ENCODE results near the gene SULF2.

SULF2 gene

DNA sequence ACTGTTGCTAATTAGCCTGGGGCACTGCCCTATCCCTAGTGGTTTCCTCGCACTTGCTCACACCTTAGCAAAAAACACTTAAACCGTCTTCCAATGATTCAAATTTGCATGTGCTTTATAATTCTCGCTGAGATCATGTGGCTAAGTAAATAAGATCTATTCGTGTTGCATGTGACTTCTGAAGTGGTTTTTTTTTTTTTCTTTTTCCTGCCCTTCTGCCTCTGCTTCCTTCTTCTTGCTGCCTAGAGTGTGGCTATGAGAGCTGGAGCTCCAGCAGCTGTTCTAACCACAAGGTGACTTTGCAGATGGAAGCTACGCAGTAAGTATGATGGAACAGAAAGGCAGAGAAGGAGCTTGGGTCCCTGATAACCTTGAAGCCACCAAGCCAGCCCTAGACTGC is 36.5 kb downstream of the SULF2 start:
- no peak overlapping the region for H3K4me3 ChIP-seq (ENCODE audit: low read length)
- DNase-seq (ENCODE audit: low read depth, low spot score) = peak; percentile 88

DNA sequence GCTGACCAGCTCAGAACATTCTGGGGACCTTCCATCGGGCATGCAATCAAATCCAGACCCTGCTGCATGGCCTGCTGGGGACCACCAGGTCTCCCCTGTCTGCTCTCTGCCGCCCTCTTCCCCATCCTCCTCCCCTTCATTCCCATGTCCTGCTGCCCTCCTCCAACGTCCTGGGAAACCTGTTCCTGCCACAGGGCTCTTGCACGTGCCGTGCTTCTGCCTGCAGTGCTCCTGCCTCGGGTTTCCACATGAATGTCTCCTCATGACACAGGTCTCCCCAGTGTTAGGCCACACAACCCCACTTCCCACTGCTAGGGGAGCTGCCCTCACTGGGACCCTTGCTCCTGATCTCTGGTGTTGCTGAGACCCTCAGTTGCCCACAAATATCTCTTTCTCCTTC is 37.2 kb downstream of the SULF2 start:
- DNase-seq (ENCODE audit: low read depth, low spot score) = no peak
- no peak overlapping the region for H3K4me3 ChIP-seq (ENCODE audit: low read length)

DNA sequence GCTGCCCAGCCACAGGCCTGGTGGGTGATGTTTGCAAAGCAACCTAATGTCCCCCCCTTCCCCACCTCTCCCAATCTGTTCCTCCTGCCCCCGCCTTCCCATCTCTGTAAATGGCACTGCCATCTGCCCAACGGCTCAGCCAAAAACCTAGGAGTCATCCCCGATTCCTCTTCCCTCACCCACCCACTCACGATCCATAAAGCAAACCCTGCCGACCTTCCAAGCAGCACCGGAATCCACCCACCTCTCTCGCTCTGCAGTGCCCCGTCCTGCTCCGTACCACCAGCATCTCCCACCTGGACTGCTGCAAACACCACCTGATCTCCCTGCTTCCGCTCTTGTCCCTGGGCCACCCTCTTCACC is 37.6 kb downstream of the SULF2 start:
- no peak for DNase-seq (ENCODE audit: low read depth, low spot score)
- no peak overlapping the region for H3K4me3 ChIP-seq (ENCODE audit: low read length)

DNA sequence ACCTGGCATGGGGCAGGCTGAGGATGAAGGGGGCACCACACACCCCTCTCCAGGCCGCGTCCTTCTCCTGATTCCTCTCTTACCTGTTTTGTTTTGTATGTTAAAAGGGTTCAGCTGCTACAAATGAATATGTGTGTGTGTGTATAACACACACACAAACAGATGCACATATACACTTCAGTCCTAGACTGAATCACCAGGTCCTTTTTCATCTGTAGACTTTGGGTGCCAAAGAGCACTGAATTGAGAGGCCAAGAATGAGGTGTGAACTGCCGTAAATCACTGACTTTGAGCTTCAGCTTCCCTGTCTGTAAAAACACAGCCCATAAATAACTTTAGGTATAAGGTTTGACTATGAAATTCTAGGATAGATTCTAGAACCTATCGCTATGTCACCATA is 40.5 kb downstream of the SULF2 start:
- no peak overlapping the region for H3K4me3 ChIP-seq (ENCODE audit: low read length)
- no peak for DNase-seq (ENCODE audit: low read depth, low spot score)

DNA sequence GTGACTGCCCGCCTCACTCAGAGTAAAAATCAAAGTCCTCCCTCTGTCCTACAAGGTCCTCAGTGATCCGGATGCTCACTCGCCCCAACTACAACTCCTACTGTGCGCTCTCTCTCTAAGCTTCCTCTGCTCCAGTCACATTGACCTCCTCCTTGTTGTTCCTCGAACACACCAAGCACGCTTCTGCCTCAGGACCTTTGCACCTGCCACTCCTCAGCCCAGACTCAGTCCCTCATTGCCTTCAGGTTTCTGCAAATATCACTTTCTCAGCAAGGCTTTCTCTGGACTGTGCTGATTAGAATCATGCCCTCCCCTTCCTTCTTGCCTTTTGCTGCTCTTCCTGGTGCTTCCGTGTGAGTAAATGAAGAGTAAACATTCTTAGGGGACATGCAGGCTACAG is 41.6 kb downstream of the SULF2 start:
- no peak for DNase-seq (ENCODE audit: low read depth, low spot score)
- no peak overlapping the region for H3K4me3 ChIP-seq (ENCODE audit: low read length)

DNA sequence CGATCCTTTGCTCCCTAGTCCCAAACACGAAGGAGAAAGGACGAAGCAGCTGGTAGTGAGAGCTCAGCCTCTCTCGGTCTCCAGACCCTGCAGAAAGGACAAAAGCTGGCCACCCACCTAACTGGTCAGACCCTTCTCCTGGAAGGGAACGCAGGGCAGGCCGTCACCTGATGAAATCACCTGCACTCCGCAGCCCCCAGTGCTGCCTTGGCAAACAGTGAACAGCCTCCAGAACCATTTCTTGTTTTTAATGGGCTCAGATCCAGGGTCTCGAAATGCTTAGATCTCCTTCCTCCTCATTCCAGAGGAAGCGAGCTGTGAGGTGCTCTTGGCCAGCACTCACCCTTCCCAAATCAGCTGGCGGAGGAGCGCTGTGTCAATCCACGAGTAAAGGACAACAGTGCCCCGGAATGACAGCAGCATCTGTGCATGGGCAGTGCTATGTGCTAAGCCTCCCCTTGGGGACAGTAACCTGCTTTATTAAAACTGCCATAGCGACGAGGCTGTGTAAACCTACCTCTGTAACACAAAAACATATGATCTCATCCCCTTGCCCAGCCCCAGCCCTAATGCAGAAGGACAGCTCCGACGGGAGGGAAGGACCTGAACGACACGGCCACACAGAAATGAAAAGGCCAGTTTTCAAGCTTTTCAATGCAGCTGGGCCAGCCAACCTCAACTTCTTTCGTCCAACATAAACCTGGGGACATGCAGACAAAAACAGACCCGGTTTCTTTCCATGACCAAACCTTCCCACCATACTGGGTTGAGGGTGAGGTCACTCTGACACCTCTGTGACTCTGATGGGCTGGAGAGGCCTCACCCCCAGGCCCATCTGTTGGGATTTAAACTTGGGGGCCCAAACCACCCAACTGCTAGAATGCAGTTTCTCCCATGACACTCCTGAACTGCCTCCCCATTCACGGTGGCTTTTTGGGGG is 43.3 kb downstream of the SULF2 start:
- no peak for DNase-seq (ENCODE audit: low read depth, low spot score)

DNA sequence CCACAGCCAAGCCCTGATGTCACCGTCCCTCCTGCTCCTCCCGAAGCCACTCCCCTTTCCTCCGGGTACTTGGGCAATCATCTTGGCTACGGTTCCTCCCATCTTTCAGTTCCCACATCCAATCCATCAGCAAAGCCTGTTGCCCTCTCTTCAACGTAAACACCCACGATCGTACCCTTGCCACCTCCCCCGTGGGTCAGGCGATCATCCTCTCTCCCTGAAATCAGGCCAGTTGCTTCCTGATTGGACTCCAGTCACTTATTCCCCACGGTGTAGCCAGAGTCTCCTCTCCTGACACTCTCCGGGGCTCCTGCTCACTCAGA is 44.5 kb downstream of the SULF2 start:
- H3K4me3 ChIP-seq (ENCODE audit: low read length) = no peak overlapping the region
- DNase-seq (ENCODE audit: low read depth, low spot score) = no peak

More for the DNA sequence above, 43.3 kb downstream of the SULF2 start:
- no peak overlapping the region for H3K4me3 ChIP-seq (ENCODE audit: low read length)

DNA sequence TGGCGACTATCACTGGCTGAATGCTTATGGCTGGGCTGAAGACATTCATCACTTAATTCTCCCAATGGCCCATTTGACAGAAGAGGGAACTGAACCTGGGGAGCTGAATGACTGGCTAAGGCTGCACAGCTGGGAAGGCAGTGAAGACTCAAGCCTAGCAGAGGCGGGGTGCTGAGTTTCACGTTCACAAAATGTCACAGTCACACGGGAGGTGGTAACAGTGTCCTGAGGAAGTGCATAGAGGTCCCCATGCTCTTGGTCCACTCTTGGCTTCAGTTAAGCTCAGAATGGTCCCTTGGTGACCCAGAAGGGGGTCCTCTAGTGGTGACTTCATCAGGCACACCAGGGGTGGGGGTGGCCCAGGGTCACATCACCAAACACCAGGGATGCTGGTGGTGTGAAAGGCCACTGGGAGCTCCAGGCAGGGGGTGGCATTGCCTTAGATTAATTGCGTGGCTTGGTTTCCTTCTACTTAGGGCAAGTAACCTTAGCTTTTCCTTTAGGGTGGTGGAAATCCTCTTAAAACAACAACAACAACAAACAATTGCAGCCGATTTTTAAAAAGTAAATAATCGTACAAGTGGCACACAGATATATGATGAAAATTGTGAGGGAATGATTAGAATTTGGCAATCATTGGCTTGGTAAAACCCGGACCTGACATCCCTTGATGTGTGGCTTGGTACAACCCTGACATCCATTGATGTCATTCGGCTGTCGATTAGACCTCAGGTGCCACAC is 45.0 kb downstream of the SULF2 start:
- no peak for DNase-seq (ENCODE audit: low read depth, low spot score)
- no peak overlapping the region for H3K4me3 ChIP-seq (ENCODE audit: low read length)

DNA sequence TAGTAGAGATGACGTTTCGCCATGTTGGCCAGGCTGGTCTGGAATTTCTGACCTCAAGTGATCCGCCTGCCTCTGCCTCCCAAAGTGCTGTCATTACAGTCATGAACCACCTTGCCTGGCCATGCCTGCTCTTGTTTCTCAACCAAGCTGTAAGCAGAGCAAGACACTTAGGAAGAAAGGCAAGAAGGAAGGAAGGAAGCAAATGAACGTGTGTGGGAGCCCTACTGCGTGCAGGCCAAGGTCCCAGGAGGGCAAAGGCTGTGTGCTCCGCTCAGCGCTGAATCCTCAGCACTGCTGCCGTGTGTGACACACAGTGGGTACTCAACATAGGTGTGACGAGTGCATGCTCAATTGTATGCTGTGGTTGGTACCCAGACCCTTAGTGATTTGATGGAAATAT is 47.4 kb downstream of the SULF2 start:
- no peak overlapping the region for H3K4me3 ChIP-seq (ENCODE audit: low read length)
- DNase-seq (ENCODE audit: low read depth, low spot score) = no peak

DNA sequence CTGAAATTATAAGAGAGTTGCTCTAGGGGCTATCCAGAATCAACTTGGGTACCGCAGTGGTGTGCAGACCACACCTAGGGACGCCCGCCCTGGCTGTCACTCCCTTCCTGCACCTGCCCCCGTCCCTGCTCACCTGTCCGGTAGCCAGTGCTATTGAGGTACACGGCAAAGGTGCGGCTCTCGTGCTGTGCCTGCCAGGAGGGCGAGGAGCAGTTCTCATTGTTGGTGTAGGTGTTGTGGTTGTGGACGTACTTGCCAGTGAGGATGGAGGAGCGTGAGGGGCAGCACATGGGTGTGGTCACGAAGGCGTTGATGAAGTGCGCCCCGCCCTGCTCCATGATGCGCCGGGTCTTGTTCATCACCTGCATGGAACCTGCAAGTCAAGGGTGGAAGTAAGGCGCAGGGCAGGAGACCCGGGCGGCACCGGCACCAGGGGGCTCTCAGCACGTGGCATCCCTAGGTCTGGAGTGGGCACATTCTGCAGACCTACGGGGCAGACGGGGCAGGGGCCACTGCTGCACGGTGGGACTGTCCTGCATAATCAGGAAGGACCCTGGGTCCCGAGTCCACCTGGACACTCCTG is 48.6 kb downstream of the SULF2 start:
- no peak overlapping the region for H3K4me3 ChIP-seq (ENCODE audit: low read length)
- DNase-seq (ENCODE audit: low read depth, low spot score) = no peak

DNA sequence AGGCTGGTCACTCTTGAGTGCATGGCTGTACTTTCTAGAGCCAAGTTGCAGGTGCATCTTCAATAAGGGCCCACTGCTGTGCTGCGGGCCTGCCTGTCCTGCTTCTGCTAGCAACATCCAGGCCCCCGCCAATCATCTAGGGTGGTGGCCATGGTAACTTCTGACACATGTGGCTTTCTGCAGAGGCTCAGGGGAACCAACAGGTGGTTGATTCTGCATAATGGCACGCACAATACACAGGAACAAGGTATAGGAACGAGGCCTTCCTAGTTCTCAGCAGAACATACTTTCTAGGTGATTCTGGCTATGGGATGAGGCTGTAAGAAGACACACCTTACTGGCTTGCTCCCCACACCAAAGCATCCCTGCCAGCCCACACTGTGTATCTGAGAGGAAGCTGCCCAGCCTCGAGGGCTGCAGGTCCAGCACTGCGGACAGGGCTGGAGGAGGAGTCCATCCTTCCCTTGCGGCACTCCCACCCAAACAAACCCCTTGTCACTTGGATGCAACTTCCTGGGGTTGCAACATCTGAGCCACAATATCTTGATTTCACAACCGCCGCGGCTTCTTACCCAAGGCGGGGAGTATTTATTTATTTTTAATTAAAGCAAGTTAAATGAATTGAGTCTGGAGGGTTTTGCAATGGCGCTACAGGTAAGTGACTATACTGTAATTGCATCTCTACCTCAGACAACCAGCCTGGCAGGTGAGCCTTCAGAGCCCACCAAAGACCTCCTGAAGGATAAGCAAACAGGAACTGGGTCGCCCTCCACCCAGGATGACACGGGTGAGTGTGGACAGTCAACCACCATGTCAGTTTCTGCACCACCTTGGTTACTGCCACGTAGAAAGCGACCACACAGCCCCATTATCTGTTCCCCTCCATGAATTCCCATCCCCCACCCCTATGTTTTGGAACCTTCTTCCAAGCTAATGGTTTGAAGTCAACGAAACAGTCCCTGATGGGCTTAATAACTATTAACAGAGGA is 49.6 kb downstream of the SULF2 start:
- peak; percentile 44 for DNase-seq (ENCODE audit: low read depth, low spot score)
- H3K4me3 ChIP-seq (ENCODE audit: low read length) = no peak overlapping the region

DNA sequence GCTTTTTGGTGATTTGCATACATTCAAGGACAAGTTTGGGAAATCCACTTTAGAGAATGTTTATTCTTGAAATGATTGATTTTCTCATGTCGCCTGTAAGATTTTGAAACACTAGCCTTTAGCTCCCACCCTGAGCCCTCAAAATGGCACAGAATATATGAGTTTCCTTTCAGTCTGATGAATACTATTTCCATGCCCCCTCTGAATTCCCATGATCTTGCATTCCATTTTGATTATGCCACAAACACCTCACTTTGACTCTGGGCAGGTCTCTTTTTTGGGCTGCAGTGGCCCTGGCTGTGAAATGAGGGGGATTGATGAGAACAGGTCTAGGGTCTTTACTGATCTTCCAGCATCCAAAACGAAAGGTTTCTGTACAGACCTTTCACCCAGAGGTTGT is 50.4 kb downstream of the SULF2 start:
- no peak for DNase-seq (ENCODE audit: low read depth, low spot score)

DNA sequence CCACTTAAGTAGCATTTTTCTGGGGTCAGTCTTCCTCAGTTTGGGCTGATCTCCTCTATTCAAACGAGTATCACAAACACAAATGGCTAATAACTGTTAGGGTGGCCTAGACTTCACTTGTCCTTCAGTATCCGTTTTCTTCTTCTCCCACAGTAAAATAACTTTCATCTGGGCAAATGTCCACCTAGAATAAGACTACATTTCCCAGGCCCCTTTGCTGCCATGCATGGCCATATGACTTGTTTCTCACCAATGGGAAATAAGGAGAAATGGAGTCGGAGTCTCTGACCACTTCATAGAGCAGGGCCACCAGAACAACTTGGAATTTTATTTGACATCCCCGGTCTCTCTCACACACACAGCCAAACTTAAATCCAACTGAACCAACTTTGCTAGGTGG is 51.4 kb downstream of the SULF2 start:
- DNase-seq (ENCODE audit: low read depth, low spot score) = no peak
- no peak overlapping the region for H3K4me3 ChIP-seq (ENCODE audit: low read length)

More for the DNA sequence above, 50.4 kb downstream of the SULF2 start:
- H3K4me3 ChIP-seq (ENCODE audit: low read length) = no peak overlapping the region

DNA sequence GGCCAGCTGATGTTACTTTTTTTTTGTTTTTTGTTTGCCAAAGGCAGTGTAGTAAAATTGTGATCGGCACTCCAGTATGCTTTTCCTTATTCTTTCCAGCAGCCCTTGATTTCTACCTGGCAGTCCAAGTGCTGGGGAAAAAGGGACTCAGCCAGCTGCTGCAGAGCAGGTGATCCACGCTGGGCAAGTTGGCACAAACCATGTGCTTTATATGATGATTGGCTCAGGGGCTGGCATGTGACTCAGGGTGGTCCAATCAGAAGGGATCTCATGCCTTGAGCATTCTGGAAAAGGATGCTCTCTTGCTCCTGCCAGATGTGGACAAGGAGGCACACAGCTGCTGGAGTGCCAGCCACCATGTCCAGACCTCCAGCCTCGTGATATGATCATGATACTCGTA is 54.5 kb downstream of the SULF2 start:
- no peak for DNase-seq (ENCODE audit: low read depth, low spot score)
- no peak overlapping the region for H3K4me3 ChIP-seq (ENCODE audit: low read length)

DNA sequence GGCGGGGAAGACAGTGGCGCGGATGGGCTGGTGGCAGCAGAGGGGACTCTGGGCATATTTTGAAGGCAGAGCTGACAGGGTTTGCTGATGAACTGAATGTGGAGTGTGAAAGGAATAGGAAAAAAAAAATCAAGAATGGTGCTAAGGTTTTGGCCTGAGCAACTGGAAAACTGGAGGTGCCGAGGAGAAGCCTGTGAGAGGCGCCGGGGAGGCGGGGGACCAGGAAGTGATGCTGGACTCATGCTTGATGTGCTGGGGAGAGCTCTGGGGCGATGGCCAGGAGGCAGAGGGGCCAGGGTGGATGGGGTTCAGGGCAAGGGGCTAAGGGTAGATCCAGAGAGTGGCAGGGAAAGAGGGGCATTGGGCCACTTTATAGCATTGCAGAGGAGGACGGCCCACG is 55.8 kb downstream of the SULF2 start:
- DNase-seq (ENCODE audit: low read depth, low spot score) = no peak
- H3K4me3 ChIP-seq (ENCODE audit: low read length) = no peak overlapping the region

DNA sequence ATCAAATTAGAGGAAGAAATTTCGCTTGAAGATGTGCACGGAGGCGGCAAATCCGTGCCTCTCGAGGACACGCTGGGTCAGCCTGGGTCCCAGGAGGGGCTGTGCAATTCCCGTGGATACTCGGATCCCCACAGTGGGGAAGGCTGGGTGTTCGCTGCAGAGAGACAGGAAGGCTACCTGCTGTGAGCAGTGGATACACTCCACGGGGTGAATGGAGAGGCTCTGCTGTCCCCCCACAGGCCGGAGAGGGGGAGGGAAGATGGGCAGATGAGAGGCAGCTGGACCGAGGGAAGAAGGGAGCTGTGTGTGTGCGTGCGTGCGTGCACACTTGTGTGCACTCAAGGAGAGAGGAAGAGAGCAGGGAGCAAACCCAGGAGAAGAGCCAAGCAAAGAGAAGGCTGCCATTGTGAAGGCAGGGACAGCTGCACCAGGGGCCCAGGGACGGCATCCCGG is 57.3 kb downstream of the SULF2 start:
- H3K4me3 ChIP-seq (ENCODE audit: low read length) = peak overlapping the region; percentile 35
- DNase-seq (ENCODE audit: low read depth, low spot score) = no peak

DNA sequence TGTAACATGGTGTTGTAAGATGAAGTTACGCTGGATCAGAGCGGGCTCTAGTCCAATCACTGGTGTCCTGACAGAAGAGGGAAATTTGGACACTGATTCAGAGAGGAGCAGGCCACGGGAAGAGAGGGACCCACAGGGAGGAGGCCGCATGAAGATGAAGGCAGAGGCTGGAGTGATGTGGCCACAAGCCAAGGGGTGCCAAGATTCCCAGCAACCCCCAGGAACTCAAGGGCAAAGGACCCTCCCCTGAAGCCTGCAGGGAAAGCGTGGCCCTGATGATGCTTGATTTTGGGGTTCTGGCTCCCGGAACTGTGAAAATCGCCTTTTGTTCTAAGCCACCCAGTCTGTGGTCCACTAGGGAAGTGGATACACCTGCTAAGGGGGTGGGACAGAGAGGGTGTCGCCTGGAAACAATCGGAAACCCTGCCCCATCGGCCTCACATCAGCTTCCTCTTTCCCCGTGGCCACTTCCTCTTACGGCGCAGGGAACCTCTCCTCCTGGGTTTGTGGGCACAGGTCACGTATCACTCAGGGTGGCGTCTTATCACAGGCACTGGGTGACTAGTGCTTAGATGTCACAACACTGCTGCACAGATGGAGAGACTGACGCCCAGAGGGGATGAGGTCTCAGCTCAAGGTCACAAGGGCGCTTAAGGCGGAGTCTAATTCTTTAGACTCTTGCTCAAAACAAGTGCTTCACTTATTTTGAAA is 58.0 kb downstream of the SULF2 start:
- H3K4me3 ChIP-seq (ENCODE audit: low read length) = peak overlapping the region; percentile 35
- peak; percentile 94 for DNase-seq (ENCODE audit: low read depth, low spot score)

DNA sequence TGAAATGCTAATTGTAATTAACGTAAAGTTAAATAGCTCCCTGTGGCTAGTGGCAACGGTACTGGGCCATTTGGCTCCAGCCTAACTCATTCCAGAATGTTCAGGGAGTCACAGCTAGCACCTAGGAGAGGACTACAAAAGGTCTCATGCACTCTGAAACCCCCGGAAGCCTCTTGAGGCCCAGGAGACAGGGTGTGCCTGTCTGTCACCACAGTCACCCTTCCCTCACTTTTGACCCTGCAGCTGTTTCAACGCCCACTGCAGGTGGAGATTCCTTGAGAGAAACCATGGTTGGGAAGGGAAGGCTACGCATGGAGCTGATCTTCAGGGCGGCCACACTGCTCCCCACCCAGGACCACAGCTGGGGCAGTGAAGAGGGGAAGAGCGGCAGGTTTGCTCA is 58.6 kb downstream of the SULF2 start:
- H3K4me3 ChIP-seq (ENCODE audit: low read length) = no peak overlapping the region
- no peak for DNase-seq (ENCODE audit: low read depth, low spot score)
